ENCODE data around the gene GPAT3.

- TF ChIP-seq, protein P1, sequence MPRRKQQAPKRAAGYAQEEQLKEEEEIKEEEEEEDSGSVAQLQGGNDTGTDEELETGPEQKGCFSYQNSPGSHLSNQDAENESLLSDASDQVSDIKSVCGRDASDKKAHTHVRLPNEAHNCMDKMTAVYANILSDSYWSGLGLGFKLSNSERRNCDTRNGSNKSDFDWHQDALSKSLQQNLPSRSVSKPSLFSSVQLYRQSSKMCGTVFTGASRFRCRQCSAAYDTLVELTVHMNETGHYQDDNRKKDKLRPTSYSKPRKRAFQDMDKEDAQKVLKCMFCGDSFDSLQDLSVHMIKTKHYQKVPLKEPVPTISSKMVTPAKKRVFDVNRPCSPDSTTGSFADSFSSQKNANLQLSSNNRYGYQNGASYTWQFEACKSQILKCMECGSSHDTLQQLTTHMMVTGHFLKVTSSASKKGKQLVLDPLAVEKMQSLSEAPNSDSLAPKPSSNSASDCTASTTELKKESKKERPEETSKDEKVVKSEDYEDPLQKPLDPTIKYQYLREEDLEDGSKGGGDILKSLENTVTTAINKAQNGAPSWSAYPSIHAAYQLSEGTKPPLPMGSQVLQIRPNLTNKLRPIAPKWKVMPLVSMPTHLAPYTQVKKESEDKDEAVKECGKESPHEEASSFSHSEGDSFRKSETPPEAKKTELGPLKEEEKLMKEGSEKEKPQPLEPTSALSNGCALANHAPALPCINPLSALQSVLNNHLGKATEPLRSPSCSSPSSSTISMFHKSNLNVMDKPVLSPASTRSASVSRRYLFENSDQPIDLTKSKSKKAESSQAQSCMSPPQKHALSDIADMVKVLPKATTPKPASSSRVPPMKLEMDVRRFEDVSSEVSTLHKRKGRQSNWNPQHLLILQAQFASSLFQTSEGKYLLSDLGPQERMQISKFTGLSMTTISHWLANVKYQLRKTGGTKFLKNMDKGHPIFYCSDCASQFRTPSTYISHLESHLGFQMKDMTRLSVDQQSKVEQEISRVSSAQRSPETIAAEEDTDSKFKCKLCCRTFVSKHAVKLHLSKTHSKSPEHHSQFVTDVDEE (CRISPR knock-in tag; IDR thresholded peaks at IDR 0.05) = no peak
- TF ChIP-seq, protein P2, sequence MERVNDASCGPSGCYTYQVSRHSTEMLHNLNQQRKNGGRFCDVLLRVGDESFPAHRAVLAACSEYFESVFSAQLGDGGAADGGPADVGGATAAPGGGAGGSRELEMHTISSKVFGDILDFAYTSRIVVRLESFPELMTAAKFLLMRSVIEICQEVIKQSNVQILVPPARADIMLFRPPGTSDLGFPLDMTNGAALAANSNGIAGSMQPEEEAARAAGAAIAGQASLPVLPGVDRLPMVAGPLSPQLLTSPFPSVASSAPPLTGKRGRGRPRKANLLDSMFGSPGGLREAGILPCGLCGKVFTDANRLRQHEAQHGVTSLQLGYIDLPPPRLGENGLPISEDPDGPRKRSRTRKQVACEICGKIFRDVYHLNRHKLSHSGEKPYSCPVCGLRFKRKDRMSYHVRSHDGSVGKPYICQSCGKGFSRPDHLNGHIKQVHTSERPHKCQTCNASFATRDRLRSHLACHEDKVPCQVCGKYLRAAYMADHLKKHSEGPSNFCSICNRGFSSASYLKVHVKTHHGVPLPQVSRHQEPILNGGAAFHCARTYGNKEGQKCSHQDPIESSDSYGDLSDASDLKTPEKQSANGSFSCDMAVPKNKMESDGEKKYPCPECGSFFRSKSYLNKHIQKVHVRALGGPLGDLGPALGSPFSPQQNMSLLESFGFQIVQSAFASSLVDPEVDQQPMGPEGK (CRISPR knock-in tag; IDR thresholded peaks at IDR 0.05; ENCODE audit: borderline replicate concordance) = no peak
- TF ChIP-seq, protein P3, sequence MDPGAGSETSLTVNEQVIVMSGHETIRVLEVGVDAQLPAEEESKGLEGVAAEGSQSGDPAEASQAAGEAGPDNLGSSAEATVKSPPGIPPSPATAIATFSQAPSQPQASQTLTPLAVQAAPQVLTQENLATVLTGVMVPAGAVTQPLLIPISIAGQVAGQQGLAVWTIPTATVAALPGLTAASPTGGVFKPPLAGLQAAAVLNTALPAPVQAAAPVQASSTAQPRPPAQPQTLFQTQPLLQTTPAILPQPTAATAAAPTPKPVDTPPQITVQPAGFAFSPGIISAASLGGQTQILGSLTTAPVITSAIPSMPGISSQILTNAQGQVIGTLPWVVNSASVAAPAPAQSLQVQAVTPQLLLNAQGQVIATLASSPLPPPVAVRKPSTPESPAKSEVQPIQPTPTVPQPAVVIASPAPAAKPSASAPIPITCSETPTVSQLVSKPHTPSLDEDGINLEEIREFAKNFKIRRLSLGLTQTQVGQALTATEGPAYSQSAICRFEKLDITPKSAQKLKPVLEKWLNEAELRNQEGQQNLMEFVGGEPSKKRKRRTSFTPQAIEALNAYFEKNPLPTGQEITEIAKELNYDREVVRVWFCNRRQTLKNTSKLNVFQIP (CRISPR knock-in tag; IDR thresholded peaks at IDR 0.05; ENCODE audit: borderline replicate concordance, low read depth) = no peak
- no peak for TF ChIP-seq ZNF565 (CRISPR knock-in tag; conservative IDR thresholded peaks at IDR 0.05; ENCODE audit: low read depth)
- TF ChIP-seq CSDC2 (CRISPR knock-in tag; IDR thresholded peaks at IDR 0.05) = no peak
- TF ChIP-seq ARNTL (CRISPR knock-in tag; IDR thresholded peaks at IDR 0.05; ENCODE audit: borderline replicate concordance, low read depth) = no peak
- TF ChIP-seq ZC3H10 (CRISPR knock-in tag; IDR thresholded peaks at IDR 0.05) = no peak
- no peak for TF ChIP-seq BACH2 (CRISPR knock-in tag; IDR thresholded peaks at IDR 0.05; ENCODE audit: borderline replicate concordance)
- TF ChIP-seq, protein P4, sequence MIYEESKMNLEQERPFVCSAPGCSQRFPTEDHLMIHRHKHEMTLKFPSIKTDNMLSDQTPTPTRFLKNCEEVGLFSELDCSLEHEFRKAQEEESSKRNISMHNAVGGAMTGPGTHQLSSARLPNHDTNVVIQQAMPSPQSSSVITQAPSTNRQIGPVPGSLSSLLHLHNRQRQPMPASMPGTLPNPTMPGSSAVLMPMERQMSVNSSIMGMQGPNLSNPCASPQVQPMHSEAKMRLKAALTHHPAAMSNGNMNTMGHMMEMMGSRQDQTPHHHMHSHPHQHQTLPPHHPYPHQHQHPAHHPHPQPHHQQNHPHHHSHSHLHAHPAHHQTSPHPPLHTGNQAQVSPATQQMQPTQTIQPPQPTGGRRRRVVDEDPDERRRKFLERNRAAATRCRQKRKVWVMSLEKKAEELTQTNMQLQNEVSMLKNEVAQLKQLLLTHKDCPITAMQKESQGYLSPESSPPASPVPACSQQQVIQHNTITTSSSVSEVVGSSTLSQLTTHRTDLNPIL (CRISPR knock-in tag; IDR thresholded peaks at IDR 0.05; ENCODE audit: low read depth) = no peak
- no peak for TF ChIP-seq ZFP3 (CRISPR knock-in tag; IDR thresholded peaks at IDR 0.05)
- no peak for TF ChIP-seq ZNF70 (CRISPR knock-in tag; IDR thresholded peaks at IDR 0.05)
- no peak for TF ChIP-seq ZNF8 (CRISPR knock-in tag; IDR thresholded peaks at IDR 0.05)
- no peak for TF ChIP-seq ISL1 (CRISPR knock-in tag; IDR thresholded peaks at IDR 0.05)
These were observed 13.7 kb upstream of the GPAT3 start for GRCh38 chr4:83522239-83522638.
